ENCODE data around the gene CCNY.
"Not testable (repeated sequence)": the region's sequence is repeated elsewhere in the genome, so short reads cannot be mapped to it uniquely, and the experiment has no call there.

The CCNY gene

GRCh38 chr10:35352097-35352496, 15.8 kb downstream of the CCNY start:
- no peak for TF ChIP-seq CTCF (conservative IDR thresholded peaks at IDR 0.05)
- no peak overlapping the region for H3K27ac ChIP-seq

GRCh38 chr10:35352512-35352911, 16.2 kb downstream of the CCNY start:
- TF ChIP-seq CTCF (conservative IDR thresholded peaks at IDR 0.05) = no peak
- no peak overlapping the region for H3K27ac ChIP-seq

GRCh38 chr10:35353395-35353794, 17.1 kb downstream of the CCNY start:
- no peak for TF ChIP-seq CTCF (conservative IDR thresholded peaks at IDR 0.05)

GRCh38 chr10:35353805-35354204, 17.5 kb downstream of the CCNY start:
- no peak for TF ChIP-seq CTCF (conservative IDR thresholded peaks at IDR 0.05)
- no peak overlapping the region for H3K27ac ChIP-seq

More at GRCh38 chr10:35353395-35353794, 17.1 kb downstream of the CCNY start:
- no peak overlapping the region for H3K27ac ChIP-seq

- not testable (repeated sequence) for H3K27ac ChIP-seq
These were observed 17.9 kb downstream of the CCNY start for GRCh38 chr10:35354257-35354656.

- no peak for TF ChIP-seq CTCF (conservative IDR thresholded peaks at IDR 0.05)
- no peak overlapping the region for H3K27ac ChIP-seq
These were observed 19.8 kb downstream of the CCNY start for GRCh38 chr10:35355971-35356724.

- no peak for TF ChIP-seq CTCF (conservative IDR thresholded peaks at IDR 0.05)
- no peak overlapping the region for H3K27ac ChIP-seq
These were observed 20.4 kb downstream of the CCNY start for GRCh38 chr10:35356725-35357092.

- TF ChIP-seq CTCF (conservative IDR thresholded peaks at IDR 0.05) = no peak
These were observed 22.7 kb downstream of the CCNY start for GRCh38 chr10:35359056-35359455.

More at GRCh38 chr10:35359056-35359455, 22.7 kb downstream of the CCNY start:
- H3K27ac ChIP-seq = no peak overlapping the region
